ENCODE measurements around the gene ANKRD13C. TPM values are rescaled to one million over a fixed set of nuclear protein-coding genes. Genes with fewer than 3 reads are reported as not detected.

Gene ANKRD13C
- total and polyA plus RNA-seq, 4 donors = 3.3 to 14.1 (median 8.3) TPM

- Histone ChIP-seq H3K4me3 (ENCODE audit: low read depth in 1 of 3, low read length in 3 of 3) (no peak overlapping the region), H3K27me3 (ENCODE audit: control insufficient read depth in 4 of 4, insufficient read depth in 4 of 4, low read length in 3 of 4) (no peaks in the 10 kb centered on the region), H3K9ac (ENCODE audit: low read depth in 1 of 2, low read length in 2 of 2) (no peak overlapping the region), H3K36me3 (ENCODE audit: control insufficient read depth in 4 of 4, insufficient read depth in 3 of 4, low read depth in 1 of 4, low read length in 3 of 4) (peaks cover 3 to 11% (median 5%) of the 10 kb centered on the region in 4 donors), H3K4me1 (ENCODE audit: control insufficient read depth in 4 of 4, insufficient read depth in 4 of 4, low read length in 3 of 4) (peaks cover 0 to 22% (median 9%) of the 10 kb centered on the region in 4 donors), H3K9me3 (ENCODE audit: control insufficient read depth in 4 of 4, low read length in 3 of 4) (no peaks in the 10 kb centered on the region), H3K27ac (ENCODE audit: low read depth in 1 of 2, low read length in 2 of 2) (no peak overlapping the region)
- no peak for DNase-seq (ENCODE audit: low spot score)
- WGBS = 91% methylated on average over 1 of the region's 1 CpG
- TF ChIP-seq RAD21 (IDR thresholded peaks at IDR 0.05) = no peak
- TF ChIP-seq, protein P1, sequence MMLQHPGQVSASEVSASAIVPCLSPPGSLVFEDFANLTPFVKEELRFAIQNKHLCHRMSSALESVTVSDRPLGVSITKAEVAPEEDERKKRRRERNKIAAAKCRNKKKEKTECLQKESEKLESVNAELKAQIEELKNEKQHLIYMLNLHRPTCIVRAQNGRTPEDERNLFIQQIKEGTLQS (IDR thresholded peaks at IDR 0.05) = no peak
- TF ChIP-seq NR2F2 (IDR thresholded peaks at IDR 0.05) = no peak
- no peak for TF ChIP-seq SP1 (IDR thresholded peaks at IDR 0.05)
- TF ChIP-seq RXRA (IDR thresholded peaks at IDR 0.05) = no peak
Measured at GRCh38 chr1:70290218-70290617, 64.3 kb downstream of the ANKRD13C start.

DNA sequence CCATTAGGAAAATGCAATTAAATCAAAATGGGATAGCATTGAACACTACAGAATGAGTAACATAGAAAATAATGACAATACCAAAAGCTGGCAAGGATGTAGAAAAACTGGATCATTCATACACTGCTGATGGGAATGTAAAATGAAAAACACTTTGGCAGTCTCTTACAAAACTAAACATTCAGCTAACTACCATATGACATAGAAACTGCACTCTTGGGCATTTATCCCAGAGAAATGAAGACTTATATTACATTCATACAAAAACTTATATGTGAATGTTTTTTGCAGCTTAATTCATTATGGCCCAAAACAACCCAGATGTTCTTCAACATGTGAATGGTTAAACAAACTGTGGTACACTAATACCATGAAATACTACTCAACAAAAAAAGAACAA lies 66.4 kb downstream of the ANKRD13C start:
- DNase-seq (ENCODE audit: low spot score) = no peak
- Histone ChIP-seq H3K4me1 (ENCODE audit: control insufficient read depth in 4 of 4, insufficient read depth in 4 of 4, low read length in 3 of 4) (peaks cover 0 to 6% (median 0%) of the 10 kb centered on the region in 4 donors), H3K9ac (ENCODE audit: low read depth in 1 of 2, low read length in 2 of 2) (no peak overlapping the region), H3K27me3 (ENCODE audit: control insufficient read depth in 4 of 4, insufficient read depth in 4 of 4, low read length in 3 of 4) (no peaks in the 10 kb centered on the region), H3K4me3 (ENCODE audit: low read depth in 1 of 3, low read length in 3 of 3) (no peak overlapping the region), H3K27ac (ENCODE audit: low read depth in 1 of 2, low read length in 2 of 2) (no peak overlapping the region), H3K9me3 (ENCODE audit: control insufficient read depth in 4 of 4, low read length in 3 of 4) (no peaks in the 10 kb centered on the region), H3K36me3 (ENCODE audit: control insufficient read depth in 4 of 4, insufficient read depth in 3 of 4, low read depth in 1 of 4, low read length in 3 of 4) (peaks cover 3 to 9% (median 5%) of the 10 kb centered on the region in 4 donors)
- TF ChIP-seq HNF4A (conservative IDR thresholded peaks at IDR 0.05) (no peak), EGR1 (IDR thresholded peaks at IDR 0.05; ENCODE audit: low read depth in 2 of 2) (no peak), NR2F2 (IDR thresholded peaks at IDR 0.05) (no peak), FOXA2 (IDR thresholded peaks at IDR 0.05) (no peak), RAD21 (IDR thresholded peaks at IDR 0.05) (no peak), SP1 (IDR thresholded peaks at IDR 0.05) (no peak), GABPA (IDR thresholded peaks at IDR 0.05 in 1 of 2, conservative IDR thresholded peaks at IDR 0.05 in 1 of 2) (no peak)
- TF ChIP-seq, protein P1 (IDR thresholded peaks at IDR 0.05) = no peak
- TF ChIP-seq, protein P2, sequence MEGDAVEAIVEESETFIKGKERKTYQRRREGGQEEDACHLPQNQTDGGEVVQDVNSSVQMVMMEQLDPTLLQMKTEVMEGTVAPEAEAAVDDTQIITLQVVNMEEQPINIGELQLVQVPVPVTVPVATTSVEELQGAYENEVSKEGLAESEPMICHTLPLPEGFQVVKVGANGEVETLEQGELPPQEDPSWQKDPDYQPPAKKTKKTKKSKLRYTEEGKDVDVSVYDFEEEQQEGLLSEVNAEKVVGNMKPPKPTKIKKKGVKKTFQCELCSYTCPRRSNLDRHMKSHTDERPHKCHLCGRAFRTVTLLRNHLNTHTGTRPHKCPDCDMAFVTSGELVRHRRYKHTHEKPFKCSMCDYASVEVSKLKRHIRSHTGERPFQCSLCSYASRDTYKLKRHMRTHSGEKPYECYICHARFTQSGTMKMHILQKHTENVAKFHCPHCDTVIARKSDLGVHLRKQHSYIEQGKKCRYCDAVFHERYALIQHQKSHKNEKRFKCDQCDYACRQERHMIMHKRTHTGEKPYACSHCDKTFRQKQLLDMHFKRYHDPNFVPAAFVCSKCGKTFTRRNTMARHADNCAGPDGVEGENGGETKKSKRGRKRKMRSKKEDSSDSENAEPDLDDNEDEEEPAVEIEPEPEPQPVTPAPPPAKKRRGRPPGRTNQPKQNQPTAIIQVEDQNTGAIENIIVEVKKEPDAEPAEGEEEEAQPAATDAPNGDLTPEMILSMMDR (IDR thresholded peaks at IDR 0.05; ENCODE audit: low read depth, low read length, missing input control) = no peak

DNA sequence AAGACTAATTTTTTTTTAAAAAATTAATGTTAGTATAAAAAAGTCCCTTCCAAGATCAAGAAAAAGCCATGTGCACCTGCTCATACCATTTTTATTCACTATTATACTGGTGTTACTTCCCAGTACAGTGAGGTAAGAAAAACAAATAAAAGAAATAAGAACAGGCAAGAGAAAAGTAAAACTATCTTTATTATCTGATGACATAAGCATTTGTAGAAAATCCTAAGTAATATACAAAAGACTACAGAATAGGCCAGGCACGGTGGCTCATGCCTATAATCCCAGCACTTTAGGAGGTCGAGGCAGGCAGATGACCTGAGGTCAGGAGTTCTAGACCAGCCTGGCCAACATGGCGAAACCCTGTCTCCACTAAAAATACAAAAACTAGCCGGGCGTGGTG lies 68.1 kb downstream of the ANKRD13C start:
- H3K4me3 ChIP-seq (ENCODE audit: low read depth in 1 of 3, low read length in 3 of 3) = no peak overlapping the region
- H3K4me1 ChIP-seq (ENCODE audit: control insufficient read depth in 4 of 4, insufficient read depth in 4 of 4, low read length in 3 of 4) = no peaks in the 10 kb centered on the region
- TF ChIP-seq, protein P3, sequence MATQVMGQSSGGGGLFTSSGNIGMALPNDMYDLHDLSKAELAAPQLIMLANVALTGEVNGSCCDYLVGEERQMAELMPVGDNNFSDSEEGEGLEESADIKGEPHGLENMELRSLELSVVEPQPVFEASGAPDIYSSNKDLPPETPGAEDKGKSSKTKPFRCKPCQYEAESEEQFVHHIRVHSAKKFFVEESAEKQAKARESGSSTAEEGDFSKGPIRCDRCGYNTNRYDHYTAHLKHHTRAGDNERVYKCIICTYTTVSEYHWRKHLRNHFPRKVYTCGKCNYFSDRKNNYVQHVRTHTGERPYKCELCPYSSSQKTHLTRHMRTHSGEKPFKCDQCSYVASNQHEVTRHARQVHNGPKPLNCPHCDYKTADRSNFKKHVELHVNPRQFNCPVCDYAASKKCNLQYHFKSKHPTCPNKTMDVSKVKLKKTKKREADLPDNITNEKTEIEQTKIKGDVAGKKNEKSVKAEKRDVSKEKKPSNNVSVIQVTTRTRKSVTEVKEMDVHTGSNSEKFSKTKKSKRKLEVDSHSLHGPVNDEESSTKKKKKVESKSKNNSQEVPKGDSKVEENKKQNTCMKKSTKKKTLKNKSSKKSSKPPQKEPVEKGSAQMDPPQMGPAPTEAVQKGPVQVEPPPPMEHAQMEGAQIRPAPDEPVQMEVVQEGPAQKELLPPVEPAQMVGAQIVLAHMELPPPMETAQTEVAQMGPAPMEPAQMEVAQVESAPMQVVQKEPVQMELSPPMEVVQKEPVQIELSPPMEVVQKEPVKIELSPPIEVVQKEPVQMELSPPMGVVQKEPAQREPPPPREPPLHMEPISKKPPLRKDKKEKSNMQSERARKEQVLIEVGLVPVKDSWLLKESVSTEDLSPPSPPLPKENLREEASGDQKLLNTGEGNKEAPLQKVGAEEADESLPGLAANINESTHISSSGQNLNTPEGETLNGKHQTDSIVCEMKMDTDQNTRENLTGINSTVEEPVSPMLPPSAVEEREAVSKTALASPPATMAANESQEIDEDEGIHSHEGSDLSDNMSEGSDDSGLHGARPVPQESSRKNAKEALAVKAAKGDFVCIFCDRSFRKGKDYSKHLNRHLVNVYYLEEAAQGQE (IDR thresholded peaks at IDR 0.05) = no peak
- TF ChIP-seq, protein P2 (IDR thresholded peaks at IDR 0.05; ENCODE audit: low read depth, low read length, missing input control) = no peak
- TF ChIP-seq HNF4G (IDR thresholded peaks at IDR 0.05) (no peak), TAF1 (conservative IDR thresholded peaks at IDR 0.05) (no peak), EGR1 (IDR thresholded peaks at IDR 0.05; ENCODE audit: low read depth in 2 of 2) (no peak), FOXA1 (IDR thresholded peaks at IDR 0.05) (no peak), SP1 (IDR thresholded peaks at IDR 0.05) (no peak), RXRA (IDR thresholded peaks at IDR 0.05) (no peak), GABPA (IDR thresholded peaks at IDR 0.05 in 1 of 2, conservative IDR thresholded peaks at IDR 0.05 in 1 of 2) (no peak), HNF4A (conservative IDR thresholded peaks at IDR 0.05) (no peak)
- TF ChIP-seq, protein P4, sequence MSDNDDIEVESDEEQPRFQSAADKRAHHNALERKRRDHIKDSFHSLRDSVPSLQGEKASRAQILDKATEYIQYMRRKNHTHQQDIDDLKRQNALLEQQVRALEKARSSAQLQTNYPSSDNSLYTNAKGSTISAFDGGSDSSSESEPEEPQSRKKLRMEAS (IDR thresholded peaks at IDR 0.05) = no peak
- TF ChIP-seq, protein P5, sequence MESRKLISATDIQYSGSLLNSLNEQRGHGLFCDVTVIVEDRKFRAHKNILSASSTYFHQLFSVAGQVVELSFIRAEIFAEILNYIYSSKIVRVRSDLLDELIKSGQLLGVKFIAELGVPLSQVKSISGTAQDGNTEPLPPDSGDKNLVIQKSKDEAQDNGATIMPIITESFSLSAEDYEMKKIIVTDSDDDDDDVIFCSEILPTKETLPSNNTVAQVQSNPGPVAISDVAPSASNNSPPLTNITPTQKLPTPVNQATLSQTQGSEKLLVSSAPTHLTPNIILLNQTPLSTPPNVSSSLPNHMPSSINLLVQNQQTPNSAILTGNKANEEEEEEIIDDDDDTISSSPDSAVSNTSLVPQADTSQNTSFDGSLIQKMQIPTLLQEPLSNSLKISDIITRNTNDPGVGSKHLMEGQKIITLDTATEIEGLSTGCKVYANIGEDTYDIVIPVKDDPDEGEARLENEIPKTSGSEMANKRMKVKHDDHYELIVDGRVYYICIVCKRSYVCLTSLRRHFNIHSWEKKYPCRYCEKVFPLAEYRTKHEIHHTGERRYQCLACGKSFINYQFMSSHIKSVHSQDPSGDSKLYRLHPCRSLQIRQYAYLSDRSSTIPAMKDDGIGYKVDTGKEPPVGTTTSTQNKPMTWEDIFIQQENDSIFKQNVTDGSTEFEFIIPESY (IDR thresholded peaks at IDR 0.05) = no peak
- 97% methylated on average over 5 of the region's 5 CpGs for WGBS
- no peak overlapping the region for H3K27ac ChIP-seq (ENCODE audit: low read depth in 1 of 2, low read length in 2 of 2)
- H3K9me3 ChIP-seq (ENCODE audit: control insufficient read depth in 4 of 4, low read length in 3 of 4) = no peaks in the 10 kb centered on the region
- no peak overlapping the region for H3K9ac ChIP-seq (ENCODE audit: low read depth in 1 of 2, low read length in 2 of 2)
- DNase-seq (ENCODE audit: low spot score) = no peak
- no peaks in the 10 kb centered on the region for H3K27me3 ChIP-seq (ENCODE audit: control insufficient read depth in 4 of 4, insufficient read depth in 4 of 4, low read length in 3 of 4)
- H3K36me3 ChIP-seq (ENCODE audit: control insufficient read depth in 4 of 4, insufficient read depth in 3 of 4, low read depth in 1 of 4, low read length in 3 of 4) = peaks cover 3 to 8% (median 5%) of the 10 kb centered on the region in 4 donors

Data from liver (tissue), 9 donors.